ENCODE data around the gene CPA5.

The CPA5 gene

DNA sequence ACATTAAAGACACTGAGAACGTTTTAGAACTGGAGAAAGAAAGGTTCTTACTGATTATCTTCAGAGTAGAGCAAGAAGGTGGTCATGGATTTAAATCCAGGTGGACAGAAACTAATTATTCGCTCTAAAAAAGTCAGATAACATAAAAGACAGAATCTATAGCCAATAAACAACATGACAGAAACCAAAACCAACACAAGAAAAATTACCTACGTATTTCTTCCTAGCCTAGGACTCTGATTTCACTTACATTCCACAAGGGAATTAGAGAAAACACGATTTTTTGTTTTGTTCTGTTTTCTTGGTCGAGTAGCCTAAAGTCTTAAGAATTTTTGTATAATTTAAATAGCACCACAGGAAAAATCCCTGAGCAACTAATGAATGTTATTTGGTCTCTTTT, 50.8 kb downstream of the CPA5 start:
- Histone ChIP-seq H3K27me3 (ENCODE audit: insufficient read depth, poor library complexity, severe bottlenecking) (no peaks in the 10 kb centered on the region), H3K27ac (replicated peaks) (no peak overlapping the region), H3K4me3 (replicated peaks; ENCODE audit: insufficient read depth, low read length) (no peak overlapping the region)
- TF ChIP-seq SPI1 (IDR thresholded peaks at IDR 0.05; ENCODE audit: borderline replicate concordance, low read depth) (no peak), POLR2AphosphoS5 (IDR thresholded peaks at IDR 0.05; ENCODE audit: low read depth) (no peak), CTCF (IDR thresholded peaks at IDR 0.05; ENCODE audit: insufficient read depth, low read length) (no peak), GABPA (IDR thresholded peaks at IDR 0.05; ENCODE audit: low read depth) (no peak)
- TF ChIP-seq, protein P1, sequence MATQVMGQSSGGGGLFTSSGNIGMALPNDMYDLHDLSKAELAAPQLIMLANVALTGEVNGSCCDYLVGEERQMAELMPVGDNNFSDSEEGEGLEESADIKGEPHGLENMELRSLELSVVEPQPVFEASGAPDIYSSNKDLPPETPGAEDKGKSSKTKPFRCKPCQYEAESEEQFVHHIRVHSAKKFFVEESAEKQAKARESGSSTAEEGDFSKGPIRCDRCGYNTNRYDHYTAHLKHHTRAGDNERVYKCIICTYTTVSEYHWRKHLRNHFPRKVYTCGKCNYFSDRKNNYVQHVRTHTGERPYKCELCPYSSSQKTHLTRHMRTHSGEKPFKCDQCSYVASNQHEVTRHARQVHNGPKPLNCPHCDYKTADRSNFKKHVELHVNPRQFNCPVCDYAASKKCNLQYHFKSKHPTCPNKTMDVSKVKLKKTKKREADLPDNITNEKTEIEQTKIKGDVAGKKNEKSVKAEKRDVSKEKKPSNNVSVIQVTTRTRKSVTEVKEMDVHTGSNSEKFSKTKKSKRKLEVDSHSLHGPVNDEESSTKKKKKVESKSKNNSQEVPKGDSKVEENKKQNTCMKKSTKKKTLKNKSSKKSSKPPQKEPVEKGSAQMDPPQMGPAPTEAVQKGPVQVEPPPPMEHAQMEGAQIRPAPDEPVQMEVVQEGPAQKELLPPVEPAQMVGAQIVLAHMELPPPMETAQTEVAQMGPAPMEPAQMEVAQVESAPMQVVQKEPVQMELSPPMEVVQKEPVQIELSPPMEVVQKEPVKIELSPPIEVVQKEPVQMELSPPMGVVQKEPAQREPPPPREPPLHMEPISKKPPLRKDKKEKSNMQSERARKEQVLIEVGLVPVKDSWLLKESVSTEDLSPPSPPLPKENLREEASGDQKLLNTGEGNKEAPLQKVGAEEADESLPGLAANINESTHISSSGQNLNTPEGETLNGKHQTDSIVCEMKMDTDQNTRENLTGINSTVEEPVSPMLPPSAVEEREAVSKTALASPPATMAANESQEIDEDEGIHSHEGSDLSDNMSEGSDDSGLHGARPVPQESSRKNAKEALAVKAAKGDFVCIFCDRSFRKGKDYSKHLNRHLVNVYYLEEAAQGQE (IDR thresholded peaks at IDR 0.05; ENCODE audit: insufficient replicate concordance, low read depth), result no peak
- no peak for DNase-seq (ENCODE audit: low read depth in 1 of 2, low spot score in 1 of 2)

DNA sequence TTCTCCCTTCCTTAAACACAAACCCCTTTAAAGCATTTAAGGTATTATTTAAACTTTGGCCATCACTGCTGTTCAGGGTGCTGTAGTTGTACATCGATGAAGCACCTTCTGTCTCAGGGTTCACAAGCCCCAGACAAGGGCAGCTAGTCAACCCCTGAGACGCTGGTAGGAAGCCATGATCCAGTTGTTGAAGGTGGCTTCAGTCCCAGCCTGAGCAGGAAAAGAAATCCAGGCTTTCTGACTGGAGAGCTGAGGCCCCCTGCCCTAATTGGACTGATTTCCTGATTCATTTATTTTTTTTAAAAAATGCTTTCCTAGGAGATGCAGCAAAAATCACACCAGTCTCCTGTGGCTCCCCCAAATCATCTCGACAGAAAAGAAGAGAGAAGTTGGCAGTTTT, 51.5 kb downstream of the CPA5 start:
- no peak overlapping the region for H3K4me3 ChIP-seq (replicated peaks; ENCODE audit: insufficient read depth, low read length)
- H3K27me3 ChIP-seq (ENCODE audit: insufficient read depth, poor library complexity, severe bottlenecking), result no peaks in the 10 kb centered on the region
- no peak for TF ChIP-seq CTCF (IDR thresholded peaks at IDR 0.05; ENCODE audit: insufficient read depth, low read length)
- TF ChIP-seq GABPA (IDR thresholded peaks at IDR 0.05; ENCODE audit: low read depth), result no peak
- no peak for TF ChIP-seq POLR2AphosphoS5 (IDR thresholded peaks at IDR 0.05; ENCODE audit: low read depth)
- TF ChIP-seq, protein P1 (IDR thresholded peaks at IDR 0.05; ENCODE audit: insufficient replicate concordance, low read depth), result no peak
- no peak for TF ChIP-seq SPI1 (IDR thresholded peaks at IDR 0.05; ENCODE audit: borderline replicate concordance, low read depth)
- H3K27ac ChIP-seq (replicated peaks), result no peak overlapping the region
- DNase-seq (ENCODE audit: low read depth in 1 of 2, low spot score in 1 of 2), result no peak

GRCh38 chr7:130397051-130397757, 52.6 kb downstream of the CPA5 start:
- H3K4me3 ChIP-seq (replicated peaks; ENCODE audit: insufficient read depth, low read length), result no peak overlapping the region
- TF ChIP-seq SPI1 (IDR thresholded peaks at IDR 0.05; ENCODE audit: borderline replicate concordance, low read depth), result no peak
- TF ChIP-seq, protein P1 (IDR thresholded peaks at IDR 0.05; ENCODE audit: insufficient replicate concordance, low read depth), result no peak
- TF ChIP-seq GABPA (IDR thresholded peaks at IDR 0.05; ENCODE audit: low read depth), result no peak
- no peak for TF ChIP-seq POLR2AphosphoS5 (IDR thresholded peaks at IDR 0.05; ENCODE audit: low read depth)
- no peak for TF ChIP-seq CTCF (IDR thresholded peaks at IDR 0.05; ENCODE audit: insufficient read depth, low read length)
- no peak overlapping the region for H3K27ac ChIP-seq (replicated peaks)
- DNase-seq (ENCODE audit: low read depth in 1 of 2, low spot score in 1 of 2), result no peak
- no peaks in the 10 kb centered on the region for H3K27me3 ChIP-seq (ENCODE audit: insufficient read depth, poor library complexity, severe bottlenecking)
